Right renal pelvis (tissue), 4 donors: ENCODE data around the gene ENDOV. TPM values are rescaled to one million over a fixed set of nuclear protein-coding genes. Genes with fewer than 3 reads are reported as not detected.

Source experiments
- DNase-seq, 4 donors: peaks; one replicate each; pipeline ENCODE4 v3.0.0-alpha.2; 2013; ENCODE audit warnings: low read depth in 4 of 4, low spot score in 3 of 4, missing footprints in 1 of 4
- polyA plus RNA-seq, 4 donors: library from polyadenylated mRNA; unstranded; fragments of 120-200 nt; gene quantifications; one replicate each; pipeline ENCODE4 v1.2.1, GENCODE V29; 2013; ENCODE audit not compliant: insufficient read length in 4 of 4

Gene ENDOV
- polyA plus RNA-seq, 4 donors, result 27.5 to 32.8 (median 31.0) TPM

DNA sequence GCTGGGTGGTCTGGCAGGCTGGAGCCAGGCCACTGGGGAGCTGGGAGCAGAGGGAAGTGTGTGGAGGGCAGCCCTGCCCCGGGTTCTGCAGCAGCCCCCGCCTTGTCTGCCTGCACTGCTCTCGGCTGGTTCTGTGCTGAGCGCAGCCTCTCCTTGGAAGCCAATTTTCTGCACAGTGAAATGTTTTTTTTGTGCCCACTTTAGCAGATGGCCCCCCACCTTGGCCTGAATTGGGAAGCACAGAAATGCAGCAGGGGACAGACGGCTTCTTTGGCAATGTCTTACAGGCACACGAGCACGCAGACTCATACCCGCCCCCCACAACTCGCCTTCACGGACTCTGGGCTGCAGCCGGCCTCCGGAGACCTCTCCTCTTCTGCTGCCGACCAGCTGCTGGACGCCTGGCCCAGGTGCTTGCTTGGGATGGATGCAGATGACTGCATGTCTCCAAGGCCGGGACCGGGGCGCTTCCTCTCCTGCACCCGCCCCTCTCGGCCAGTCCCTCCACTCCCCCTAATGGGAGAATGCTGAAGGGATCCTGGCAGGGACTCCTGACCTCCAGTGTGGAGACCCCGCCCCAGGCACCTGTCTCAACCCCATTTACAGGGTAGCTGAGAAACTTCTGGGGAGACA, 46.7 kb downstream of the ENDOV start:
- DNase-seq, result no peak

DNA sequence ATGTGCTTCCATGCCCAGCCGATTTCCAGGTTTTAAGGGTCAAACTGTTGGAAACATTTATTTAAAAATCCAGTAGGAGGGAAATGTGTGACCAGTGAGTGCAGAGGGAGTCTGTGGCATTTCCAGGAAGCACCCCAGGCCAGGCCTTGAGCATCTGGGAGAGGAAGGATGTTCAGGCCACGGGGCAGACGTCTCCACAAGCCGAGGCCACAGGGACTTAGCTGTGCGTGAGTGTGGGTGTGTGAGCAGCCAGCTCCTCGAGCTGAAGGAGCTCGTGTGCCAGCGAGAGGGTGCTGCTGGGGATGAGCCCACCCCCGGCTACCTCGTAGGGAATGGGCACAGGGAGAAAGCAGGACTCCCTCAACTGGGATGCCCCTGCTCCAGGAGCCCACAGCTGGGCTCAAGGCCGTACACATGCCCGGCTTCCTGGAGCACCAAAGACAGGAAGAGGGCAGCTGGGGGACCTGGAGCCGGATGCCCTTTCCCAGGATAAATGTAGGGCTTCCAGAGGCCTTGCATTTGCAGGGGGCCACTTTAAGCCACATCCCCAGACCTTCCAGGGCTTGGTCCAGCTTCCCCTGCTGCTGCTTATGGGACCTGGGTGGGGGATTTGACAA, 48.9 kb downstream of the ENDOV start:
- no peak for DNase-seq

DNA sequence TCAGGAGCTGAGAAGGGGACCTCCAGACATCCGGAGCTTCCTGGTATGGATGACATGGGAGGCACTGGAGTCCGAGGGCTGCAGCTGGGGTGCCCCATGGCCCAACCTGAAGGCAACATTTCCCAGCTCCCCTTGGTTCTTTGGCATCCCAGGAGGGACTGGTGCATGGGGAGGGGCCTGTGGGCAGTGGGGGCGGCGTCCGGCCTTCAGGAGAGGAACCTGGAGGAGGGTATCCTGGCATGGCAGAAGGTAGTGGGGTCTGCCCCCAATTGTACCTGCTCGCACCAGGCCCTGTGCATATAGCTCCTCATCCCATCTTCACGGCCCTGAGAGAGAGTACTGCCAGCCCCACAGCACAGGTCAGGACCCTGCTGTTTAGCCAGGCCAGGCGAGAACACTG, 49.5 kb downstream of the ENDOV start:
- no peak for DNase-seq

DNA sequence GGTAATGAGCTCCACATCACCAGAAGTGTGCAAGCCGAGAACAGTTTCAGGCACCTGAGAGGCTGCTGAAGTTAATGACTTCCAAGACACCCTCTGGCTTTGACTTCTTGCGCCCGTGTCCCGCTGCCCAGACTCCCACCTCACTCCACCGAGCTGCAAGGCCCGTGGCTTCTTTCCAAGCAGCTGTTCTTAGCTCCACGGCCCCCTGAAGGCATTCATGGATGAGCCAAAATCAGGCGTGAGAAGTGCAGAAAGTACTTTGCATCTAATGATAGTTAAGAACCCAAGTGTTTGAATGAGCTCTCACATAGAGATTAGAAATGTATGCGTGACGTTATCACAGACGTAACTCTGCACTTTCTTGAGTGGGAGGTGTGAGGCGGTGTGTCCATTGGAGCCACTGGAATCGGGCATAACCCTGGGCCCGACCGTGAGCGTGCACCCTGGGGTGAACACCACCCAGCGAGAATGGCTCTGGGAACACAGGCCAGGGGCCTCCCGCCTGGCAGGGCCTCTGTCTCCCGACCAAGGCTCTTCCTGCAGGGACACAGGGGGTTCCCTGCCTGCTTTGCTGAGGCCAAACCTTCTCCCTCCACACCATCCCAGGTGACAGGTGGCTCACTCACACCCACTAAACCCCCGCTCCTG, 50.5 kb downstream of the ENDOV start:
- no peak for DNase-seq

DNA sequence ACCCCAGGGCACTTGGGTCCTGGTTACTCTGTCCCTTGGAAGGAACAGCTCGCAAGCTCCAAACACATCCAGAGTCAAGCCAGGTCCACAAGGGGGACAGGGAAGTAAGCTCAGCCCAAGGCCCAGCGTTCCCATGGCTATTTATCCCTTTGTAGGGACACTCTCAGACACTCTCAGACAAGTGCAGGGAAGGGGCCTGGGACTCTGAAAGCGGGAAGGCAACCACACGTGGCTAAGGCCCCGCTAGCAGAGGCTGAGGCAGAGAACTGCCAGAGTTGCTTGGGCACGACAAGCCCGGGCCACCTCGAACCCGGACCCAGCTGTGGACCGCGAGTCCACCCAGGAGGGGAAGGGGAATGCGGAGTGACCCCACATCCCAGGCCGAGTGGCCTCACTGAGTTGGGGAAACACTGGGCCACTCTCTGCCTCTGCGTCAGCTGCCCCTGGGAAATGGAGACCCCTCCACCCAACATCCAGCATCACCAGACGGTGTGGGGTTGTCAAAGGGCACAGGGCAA, 51.3 kb downstream of the ENDOV start:
- DNase-seq, result no peak

DNA sequence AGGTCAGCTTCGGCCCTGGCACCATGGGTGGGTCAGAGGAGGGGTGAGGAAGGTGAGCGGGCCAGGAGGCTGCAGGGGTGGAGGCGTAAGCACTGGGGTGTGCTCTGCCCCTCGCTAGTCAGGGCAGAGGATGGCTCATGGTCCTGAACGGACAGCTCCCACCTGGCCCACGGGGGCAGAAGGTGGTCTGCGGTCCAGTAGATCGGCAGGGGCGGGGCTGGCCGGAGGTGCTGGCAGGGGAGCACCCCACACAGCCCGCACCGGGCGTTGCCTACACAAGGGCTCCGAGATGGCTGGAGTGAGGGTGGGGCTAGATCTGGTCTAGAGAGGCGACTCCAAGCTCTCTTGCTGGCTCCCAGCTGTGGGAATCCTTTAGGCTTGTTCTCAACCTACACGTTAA, 53.3 kb downstream of the ENDOV start:
- no peak for DNase-seq

DNA sequence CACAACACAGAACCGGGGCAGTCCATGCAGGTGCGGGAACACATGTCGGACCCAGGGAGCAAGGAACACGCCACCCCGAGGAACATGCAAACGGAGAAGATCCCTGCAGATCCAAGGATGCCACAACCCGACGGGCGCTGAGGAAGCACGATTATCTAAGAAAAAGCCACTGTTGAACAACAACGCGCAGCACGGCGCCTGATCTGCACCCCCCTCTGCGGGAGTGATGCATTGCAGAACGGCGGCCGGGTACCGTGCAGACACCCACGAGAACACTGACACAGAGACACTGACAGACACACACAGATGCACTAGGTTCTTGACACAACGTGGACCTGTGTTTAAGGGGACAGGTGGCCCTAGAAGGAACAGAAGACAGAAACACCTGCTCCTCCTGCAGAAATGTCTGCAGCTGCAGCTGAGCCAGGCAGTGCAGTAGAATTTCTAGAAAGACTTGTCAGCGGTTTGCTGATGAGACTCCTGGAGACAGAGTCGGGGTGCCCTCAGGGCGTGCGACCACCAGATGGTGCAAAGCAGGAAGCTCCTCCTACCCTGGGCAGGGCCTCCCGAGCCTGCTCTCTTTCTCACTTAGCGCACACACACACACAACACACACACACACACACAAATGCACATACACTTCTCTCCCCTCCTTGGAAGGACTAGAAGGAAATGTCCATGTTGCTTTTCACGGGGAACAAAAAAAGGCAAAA, 54.0 kb downstream of the ENDOV start:
- no peak for DNase-seq

DNA sequence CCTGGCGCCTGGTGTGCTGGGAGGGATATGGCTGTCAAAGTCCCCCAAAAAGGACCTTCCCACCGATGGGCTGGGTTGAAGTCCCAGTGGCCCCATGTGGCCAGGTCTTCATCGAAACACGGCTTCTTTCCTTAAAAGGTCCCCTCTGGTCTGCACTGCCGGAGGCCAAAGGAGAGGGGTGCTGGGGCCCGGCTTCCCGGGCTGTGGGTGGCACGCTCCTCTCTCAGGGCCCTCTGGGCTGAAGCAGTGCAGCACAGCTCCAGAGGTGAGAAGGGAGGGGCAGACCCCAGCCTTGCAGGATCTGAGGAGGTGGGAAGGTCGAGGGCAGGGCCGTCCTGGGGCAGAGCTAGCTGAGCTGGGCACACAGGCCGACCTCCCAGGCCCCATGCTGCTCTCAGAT, 54.7 kb downstream of the ENDOV start:
- no peak for DNase-seq

DNA sequence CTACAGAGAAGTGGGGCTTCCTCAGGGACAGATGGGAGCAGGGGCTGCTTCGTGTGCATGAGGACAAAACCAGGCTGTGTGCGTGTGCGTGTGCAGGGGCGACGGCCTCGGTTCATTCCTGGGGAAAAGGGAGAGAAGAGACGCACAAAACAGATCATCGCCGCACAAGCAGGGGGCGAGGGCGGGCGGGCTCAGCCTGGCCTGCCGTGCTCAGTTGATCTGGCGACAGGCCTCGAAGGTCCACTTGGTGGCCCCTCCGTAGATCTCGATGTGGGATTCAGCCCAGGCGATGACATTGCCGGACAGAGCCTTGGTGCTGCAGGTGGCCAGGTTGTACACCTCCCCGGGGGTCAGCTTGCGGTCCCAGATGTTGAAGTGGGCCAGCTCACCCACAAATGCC, 55.6 kb downstream of the ENDOV start:
- DNase-seq, result no peak

DNA sequence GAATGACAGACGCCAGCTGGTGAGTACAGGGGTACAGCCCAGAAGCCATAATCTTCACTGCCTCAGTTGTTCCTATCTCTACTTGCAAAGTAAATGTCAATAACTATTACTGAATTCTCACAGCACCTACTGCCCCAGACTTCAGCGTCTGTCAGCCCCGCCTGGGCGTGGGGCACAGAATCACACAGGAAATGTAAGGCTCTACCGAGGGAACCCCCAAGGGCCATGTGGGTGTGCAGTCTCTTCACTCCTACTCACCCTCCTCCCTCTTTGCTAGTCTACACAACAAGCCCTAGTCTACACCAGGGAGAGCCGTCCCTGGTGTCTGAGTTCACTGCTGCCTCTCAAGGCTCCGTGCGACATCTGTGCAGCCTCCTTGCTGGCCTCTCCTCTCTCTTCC, 57.0 kb downstream of the ENDOV start:
- DNase-seq, result no peak

DNA sequence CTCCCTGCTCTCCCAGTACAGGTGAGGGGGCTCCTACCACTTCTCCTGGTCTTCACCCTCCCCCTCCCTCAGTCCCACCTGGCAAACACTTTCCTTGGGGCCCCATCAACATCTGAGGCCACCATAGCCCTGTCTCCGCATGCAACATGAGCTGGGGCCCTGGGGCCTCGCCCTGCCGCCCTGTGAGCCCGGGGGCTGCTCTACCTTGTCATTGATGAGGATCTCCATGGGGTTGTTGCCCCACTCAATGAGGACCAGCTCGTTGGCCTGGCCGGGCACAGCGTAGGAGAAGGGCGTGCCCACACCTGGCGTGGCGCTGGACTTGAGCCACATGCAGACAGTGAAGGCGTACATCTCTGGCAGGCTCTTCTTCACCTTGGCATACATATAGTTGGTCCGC, 58.0 kb downstream of the ENDOV start:
- no peak for DNase-seq

DNA sequence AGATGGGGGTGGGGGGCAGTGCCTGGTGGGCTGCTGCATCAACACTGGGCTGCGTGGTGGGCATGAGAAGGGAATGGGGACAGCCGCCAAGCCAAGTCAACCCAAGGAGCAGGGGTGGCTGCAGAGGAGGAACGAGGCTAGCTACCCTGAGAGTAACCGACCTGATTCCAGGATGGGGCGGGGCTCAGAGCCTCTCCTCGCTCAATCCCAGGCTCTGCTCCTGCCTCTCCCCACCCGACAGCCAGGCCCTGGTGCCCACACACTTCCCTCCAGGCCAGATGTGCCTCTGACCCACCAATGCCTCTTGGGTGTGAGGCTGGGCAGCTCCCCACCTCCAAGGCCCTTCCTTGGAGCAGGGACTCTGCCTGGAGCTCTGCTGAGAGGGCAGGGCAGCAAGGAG, 58.7 kb downstream of the ENDOV start:
- DNase-seq, result no peak

DNA sequence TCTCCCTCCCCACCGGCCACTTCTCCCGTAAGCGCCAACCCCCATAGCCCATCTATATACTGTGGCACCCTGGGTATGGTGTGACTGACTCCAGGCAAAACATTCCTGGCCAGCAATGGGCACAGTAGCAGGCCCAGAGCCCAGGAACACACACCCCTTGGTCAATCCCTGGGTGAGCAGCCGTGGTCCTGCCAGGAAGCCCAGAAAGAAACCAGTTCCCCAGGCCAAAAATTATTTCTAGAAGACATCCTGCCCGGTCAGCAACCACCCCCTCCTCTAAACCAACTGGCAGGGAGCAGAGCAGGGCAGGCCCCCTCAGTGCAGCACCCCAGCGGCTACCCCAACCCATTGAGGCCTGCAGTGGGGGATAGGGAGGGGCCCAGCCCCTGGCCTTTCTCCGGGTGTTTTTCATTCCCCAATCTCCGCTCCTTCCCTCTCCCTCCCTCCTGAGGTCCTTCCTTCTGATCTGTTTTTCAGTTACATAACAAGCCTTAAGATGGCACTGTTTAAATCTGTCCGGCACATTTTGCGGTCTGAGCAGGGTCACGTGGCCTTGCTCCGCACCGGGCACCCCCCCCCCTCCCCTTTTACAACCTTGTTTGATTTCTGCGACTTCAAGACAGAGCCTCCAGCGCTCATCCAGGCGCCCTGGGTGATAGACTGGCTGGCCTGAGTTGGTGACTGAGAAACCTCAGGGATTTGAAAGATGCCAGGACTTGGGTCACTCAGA, 59.4 kb downstream of the ENDOV start:
- no peak for DNase-seq

DNA sequence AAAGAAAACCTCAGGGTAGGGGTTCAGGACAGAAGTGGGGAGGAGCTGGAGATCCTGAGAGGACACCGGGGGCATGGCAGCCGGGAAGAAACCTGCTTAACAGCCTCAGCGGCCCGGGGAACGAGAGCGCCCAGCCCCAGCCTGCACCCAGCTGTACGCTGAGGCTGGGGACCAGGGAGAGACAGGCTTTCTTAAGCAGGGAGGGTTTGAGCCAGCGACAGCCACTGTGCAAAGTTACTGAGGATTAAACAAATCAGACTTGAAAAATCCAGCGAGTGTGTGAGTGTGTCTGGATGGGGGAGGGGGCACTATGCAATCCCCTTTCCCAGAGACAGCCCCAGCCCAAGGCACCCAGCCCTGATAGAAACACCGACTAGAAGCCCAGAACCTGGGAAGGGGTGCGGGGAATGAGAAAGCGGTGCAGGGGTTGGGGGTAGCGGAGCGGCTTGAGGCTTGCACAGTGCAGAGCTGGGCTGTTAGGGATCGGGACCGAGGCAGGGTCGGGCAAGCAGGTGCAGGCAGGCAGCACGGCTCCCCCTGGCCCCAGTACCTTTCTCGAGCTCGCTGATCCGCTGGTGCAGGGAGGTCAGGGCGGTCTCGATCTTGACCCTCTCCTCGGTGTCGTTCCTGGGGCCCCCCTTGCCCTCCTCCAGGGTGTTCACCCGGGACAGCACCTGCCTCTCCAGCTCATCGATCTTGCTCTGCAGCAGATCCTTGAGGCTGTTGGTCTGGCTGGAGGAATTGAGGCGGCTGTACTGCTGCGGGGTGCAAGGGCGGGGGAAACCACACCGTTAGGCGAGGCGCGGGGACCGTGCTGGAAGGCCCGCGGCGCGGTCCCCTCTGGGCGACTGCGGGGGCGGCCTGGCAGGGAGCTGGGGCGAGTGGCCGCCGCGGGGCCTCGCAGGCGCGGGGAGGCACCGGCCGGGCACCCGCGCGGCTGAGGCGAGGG, 60.3 kb downstream of the ENDOV start:
- no peak for DNase-seq

DNA sequence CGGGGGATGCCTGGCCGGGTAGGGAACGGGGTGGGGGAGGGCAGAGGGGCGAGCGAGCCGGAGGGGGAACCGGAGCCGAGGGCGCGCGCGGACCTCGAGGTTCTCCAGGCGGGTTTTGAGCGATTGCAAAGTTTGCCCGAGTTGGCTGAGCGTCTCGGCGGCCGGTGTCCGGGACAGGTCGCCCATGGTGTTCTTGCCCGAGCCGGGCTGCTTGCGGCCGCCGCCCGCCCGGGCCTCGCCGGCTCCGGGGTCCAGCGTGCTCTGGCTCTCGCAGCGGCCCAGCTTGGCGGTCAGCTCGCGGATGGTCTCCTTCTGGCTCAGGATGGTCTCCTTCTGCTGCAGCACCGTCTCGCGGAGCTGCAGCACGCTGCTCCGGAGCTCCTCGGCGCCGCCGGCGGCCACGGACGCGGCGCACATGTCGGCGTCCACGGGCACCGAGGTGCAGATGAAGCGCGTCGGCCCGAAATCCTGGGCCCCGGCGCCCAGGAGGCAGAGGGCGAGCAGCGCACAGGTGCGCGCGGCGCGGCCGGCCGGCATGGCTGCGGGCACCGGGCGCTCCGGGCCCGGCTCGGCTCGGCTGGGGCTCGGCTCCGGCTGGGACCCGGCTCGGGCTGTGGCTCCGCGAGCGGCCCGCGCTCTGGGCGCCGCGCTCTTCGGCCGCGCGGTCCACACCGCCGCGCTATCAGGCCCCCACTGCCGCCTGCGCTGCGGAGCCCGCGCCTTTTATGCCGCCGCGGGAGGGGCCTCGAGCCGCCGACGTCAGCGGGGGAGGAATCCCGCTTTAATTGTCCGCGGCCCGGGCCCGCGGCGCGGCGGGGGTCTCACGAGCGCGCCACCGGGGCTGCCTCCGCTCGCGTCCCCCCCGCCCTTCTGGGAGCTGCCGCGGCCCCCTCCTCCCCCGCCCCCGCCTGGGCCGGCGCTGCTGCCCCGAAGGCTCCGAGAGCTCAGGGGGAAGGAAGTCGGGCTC, 61.2 kb downstream of the ENDOV start, which contains the start of gene NPTX1:
Gene NPTX1, minus strand, starts transcription at position 698 of the 967 bp plus-strand sequence. Its CDS starts 161 bp downstream, at position 537.
- DNase-seq, result no peak

DNA sequence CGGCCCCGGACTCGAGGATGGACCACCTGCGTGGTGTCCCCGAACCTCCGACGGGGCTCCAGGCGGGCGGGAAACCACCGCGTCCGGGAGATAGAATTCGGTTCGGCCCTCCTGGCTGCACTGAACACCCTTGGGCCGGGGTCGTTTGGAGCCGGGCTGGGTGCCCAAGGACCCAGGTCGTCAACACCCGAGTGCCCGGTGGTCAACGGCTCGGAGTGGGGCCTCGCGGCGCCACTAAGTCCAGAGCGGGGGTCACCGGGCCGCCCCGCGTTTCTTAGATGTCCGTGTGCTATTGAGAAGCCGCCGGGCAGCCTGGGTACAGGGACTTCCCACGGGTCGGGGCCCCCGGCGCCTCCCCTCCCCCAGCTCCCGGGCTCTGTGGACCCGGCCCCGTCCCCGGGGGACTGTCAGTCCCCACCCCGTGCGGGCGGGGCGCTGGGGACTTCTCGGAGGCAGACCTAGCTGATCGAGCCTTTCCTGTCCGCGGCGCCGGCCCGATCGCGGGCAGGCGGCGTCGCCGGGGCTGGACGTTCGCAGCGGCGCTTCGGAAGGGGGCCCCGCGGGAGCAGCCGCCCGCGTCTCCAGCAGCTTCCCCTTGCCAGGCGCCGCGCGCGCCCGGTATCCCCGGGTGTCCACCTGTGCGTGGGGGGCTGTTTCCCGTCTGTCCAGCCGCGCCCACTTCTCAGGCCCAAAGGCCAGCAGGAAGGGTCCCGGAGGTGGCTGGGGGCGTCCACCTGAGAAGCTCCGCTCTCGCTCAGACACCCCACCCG, 62.1 kb downstream of the ENDOV start:
- DNase-seq, result no peak

DNA sequence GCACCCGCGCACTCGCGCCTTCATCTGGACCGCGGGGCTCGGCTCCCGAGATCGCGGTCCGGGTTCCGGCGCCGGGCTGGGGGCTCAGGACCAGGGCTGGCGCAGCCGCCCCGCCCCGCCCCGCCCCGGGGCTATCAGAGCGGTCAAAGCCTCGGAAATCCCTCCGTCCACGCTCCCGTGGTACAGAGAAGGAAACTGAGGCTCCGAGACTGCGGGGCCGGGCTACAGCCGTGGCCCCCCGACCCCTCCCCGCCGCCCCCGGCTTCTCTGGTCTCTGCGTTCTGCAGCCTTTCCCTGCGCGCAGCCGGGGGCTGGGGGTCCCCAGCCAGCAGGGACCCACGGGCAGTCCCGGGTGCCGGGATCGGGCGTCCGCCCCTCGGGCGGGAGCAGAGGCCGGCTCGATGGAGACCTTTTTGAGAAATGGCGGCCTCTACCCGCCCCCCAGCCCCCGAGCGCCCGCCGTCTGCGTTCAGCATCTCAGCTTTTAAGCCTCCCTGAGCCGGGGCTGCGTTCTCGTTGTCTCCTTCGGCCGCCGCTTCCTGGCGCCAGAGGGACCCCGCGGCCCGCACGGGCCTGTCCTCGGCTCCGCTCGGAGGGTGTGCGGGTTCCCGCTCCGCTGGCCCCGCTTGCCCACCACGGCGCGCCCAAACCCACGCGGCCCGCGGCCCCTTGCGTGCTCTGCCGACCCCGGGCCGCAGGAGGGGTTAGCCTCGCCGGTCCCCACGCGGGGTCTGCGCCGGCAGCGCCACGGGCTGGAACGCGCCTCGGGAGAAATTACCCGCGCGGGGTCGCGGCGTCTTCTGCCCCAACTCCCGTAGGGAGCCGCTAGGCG, 62.9 kb downstream of the ENDOV start:
- DNase-seq, result no peak
